ENCODE results near the gene PYROXD2.

PYROXD2 gene

GRCh38 chr10:98423691-98424120 is 8.7 kb upstream of the PYROXD2 start:
- Histone ChIP-seq H3K4me3 (ENCODE audit: extremely low read depth, insufficient read depth, low read length, poor library complexity, severe bottlenecking) (no peak overlapping the region), H3K36me3 (ENCODE audit: control insufficient read depth, insufficient read depth, low read length) (peaks cover 29% of the 10 kb centered on the region), H3K27ac (ENCODE audit: low read depth, low read length, severe bottlenecking) (no peak overlapping the region), H3K4me1 (ENCODE audit: control insufficient read depth, insufficient read depth, low read length, poor library complexity, severe bottlenecking) (no peaks in the 10 kb centered on the region), H3K9me3 (ENCODE audit: control insufficient read depth, low read length) (no peaks in the 10 kb centered on the region)
- 76 to 77% methylated on average over 9 of the region's 9 CpGs for WGBS, 2 experiments (ENCODE audit: insufficient coverage in 2 of 2)

DNA sequence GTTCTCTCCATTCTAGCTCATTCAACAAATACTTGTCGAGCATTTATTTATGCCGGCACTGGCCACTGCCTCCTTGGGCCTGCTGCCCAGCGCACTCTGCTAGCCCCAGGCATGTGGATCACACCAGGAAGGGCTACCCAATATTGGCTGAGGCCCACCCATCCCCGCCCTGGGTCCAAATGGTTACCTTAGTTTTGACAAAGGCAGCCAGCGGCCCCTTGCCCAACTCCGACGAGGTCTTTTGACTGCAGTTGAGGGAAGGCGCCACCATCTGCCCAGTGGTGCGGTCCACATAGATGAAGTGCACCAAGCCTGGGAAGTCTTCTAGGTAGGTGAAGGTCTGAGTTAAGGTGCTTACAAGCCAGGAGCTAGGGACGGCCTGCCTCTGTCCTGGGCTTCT is 7.2 kb upstream of the PYROXD2 start:
- H3K4me1 ChIP-seq (ENCODE audit: control insufficient read depth, insufficient read depth, low read length, poor library complexity, severe bottlenecking): no peaks in the 10 kb centered on the region
- no peak overlapping the region for H3K4me3 ChIP-seq (ENCODE audit: extremely low read depth, insufficient read depth, low read length, poor library complexity, severe bottlenecking)
- WGBS, 2 experiments (ENCODE audit: insufficient coverage in 2 of 2): 94 to 96% methylated on average over 7 to 9 of the region's 10 CpGs
- no peak overlapping the region for H3K27ac ChIP-seq (ENCODE audit: low read depth, low read length, severe bottlenecking)
- H3K9me3 ChIP-seq (ENCODE audit: control insufficient read depth, low read length): no peaks in the 10 kb centered on the region
- H3K36me3 ChIP-seq (ENCODE audit: control insufficient read depth, insufficient read depth, low read length): peaks cover 21% of the 10 kb centered on the region

DNA sequence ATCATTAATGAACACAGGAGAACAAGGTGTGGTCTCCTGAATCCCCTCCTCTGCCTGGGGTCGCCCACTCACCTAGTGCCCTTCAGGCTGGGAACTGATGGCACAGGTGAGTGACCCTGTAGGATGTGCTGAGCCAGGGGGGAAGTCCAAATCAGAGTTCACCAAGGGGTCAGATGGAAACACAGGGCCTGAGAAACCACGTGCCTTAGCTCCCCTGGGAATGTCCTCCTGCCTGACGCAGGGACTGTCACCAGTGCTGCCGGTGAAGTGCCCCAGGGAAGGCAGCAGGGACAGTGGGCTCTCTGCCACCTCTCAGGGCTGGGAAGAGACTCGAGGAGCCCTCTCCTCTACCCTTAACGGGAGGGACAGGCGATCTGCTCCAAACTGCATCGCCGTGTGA is 5.8 kb upstream of the PYROXD2 start:
- no peak overlapping the region for H3K27ac ChIP-seq (ENCODE audit: low read depth, low read length, severe bottlenecking)
- 95% methylated on average over 8 to 9 of the region's 9 CpGs for WGBS, 2 experiments (ENCODE audit: insufficient coverage in 2 of 2)
- H3K4me3 ChIP-seq (ENCODE audit: extremely low read depth, insufficient read depth, low read length, poor library complexity, severe bottlenecking): no peak overlapping the region
- H3K4me1 ChIP-seq (ENCODE audit: control insufficient read depth, insufficient read depth, low read length, poor library complexity, severe bottlenecking): peaks cover 1% of the 10 kb centered on the region
- no peaks in the 10 kb centered on the region for H3K9me3 ChIP-seq (ENCODE audit: control insufficient read depth, low read length)
- peaks cover 22% of the 10 kb centered on the region for H3K36me3 ChIP-seq (ENCODE audit: control insufficient read depth, insufficient read depth, low read length)

DNA sequence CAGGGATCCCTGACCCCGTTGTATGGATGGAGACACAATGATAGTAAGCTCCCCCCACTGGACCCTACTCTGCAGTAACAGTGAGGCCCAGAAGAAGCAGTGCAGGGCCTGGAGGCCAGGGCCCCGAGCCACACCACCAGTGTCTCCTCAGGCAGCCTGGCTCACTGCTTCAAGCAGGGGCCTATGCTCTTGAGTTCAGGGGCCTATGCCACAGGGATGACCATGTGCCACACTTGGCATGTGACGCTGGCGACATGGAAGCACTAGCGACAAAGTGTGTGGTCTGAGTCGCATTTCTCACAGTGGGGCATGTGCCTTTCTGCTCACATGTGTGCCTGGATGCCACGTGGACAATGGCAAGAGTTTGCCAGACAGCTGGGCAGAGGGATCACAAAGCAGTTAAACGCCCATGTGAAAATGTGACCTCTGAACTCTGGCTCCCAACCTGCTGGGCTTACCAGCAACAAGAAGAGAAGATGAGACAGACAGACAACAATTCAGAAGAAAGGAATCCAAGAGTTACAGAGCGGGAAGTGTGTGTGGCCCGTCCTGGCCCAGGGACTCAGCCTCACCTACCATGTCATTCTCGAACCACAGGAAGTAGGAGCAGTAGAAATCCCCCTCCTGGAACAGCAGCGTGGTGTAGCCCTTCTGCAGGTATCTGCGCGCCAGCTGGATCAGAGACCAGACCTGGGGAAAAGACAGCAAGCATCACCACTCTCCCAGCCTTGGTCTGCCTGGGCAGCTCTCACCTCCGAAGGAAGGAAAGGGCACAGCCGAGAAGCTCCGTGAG is 4.7 kb upstream of the PYROXD2 start:
- no peak overlapping the region for H3K4me3 ChIP-seq (ENCODE audit: extremely low read depth, insufficient read depth, low read length, poor library complexity, severe bottlenecking)
- 95 to 96% methylated on average over 15 to 16 of the region's 17 CpGs for WGBS, 2 experiments (ENCODE audit: insufficient coverage in 2 of 2)
- H3K9me3 ChIP-seq (ENCODE audit: control insufficient read depth, low read length): no peaks in the 10 kb centered on the region
- peaks cover 22% of the 10 kb centered on the region for H3K36me3 ChIP-seq (ENCODE audit: control insufficient read depth, insufficient read depth, low read length)
- no peak overlapping the region for H3K27ac ChIP-seq (ENCODE audit: low read depth, low read length, severe bottlenecking)
- peaks cover 8% of the 10 kb centered on the region for H3K4me1 ChIP-seq (ENCODE audit: control insufficient read depth, insufficient read depth, low read length, poor library complexity, severe bottlenecking)

- WGBS, 2 experiments (ENCODE audit: insufficient coverage in 2 of 2): 92 to 94% methylated on average over 14 to 18 of the region's 18 CpGs
- peaks cover 22% of the 10 kb centered on the region for H3K36me3 ChIP-seq (ENCODE audit: control insufficient read depth, insufficient read depth, low read length)
- H3K27ac ChIP-seq (ENCODE audit: low read depth, low read length, severe bottlenecking): no peak overlapping the region
- H3K4me3 ChIP-seq (ENCODE audit: extremely low read depth, insufficient read depth, low read length, poor library complexity, severe bottlenecking): no peak overlapping the region
- peaks cover 15% of the 10 kb centered on the region for H3K4me1 ChIP-seq (ENCODE audit: control insufficient read depth, insufficient read depth, low read length, poor library complexity, severe bottlenecking)
- no peaks in the 10 kb centered on the region for H3K9me3 ChIP-seq (ENCODE audit: control insufficient read depth, low read length)
Measured at GRCh38 chr10:98418665-98419468, 3.9 kb upstream of the PYROXD2 start.

GRCh38 chr10:98417973-98418664 is 3.1 kb upstream of the PYROXD2 start:
- Histone ChIP-seq H3K9me3 (ENCODE audit: control insufficient read depth, low read length) (no peaks in the 10 kb centered on the region), H3K27ac (ENCODE audit: low read depth, low read length, severe bottlenecking) (no peak overlapping the region), H3K4me3 (ENCODE audit: extremely low read depth, insufficient read depth, low read length, poor library complexity, severe bottlenecking) (no peak overlapping the region), H3K4me1 (ENCODE audit: control insufficient read depth, insufficient read depth, low read length, poor library complexity, severe bottlenecking) (peaks cover 15% of the 10 kb centered on the region), H3K36me3 (ENCODE audit: control insufficient read depth, insufficient read depth, low read length) (peaks cover 18% of the 10 kb centered on the region)
- WGBS, 2 experiments (ENCODE audit: insufficient coverage in 2 of 2): 92 to 94% methylated on average over 19 to 21 of the region's 21 CpGs

- no peak overlapping the region for H3K27ac ChIP-seq (ENCODE audit: low read depth, low read length, severe bottlenecking)
- 94% methylated on average over 16 to 17 of the region's 19 CpGs for WGBS, 2 experiments (ENCODE audit: insufficient coverage in 2 of 2)
- peaks cover 15% of the 10 kb centered on the region for H3K4me1 ChIP-seq (ENCODE audit: control insufficient read depth, insufficient read depth, low read length, poor library complexity, severe bottlenecking)
- H3K9me3 ChIP-seq (ENCODE audit: control insufficient read depth, low read length): no peaks in the 10 kb centered on the region
- H3K4me3 ChIP-seq (ENCODE audit: extremely low read depth, insufficient read depth, low read length, poor library complexity, severe bottlenecking): no peak overlapping the region
- H3K36me3 ChIP-seq (ENCODE audit: control insufficient read depth, insufficient read depth, low read length): peaks cover 15% of the 10 kb centered on the region
Measured at GRCh38 chr10:98417481-98417959, 2.5 kb upstream of the PYROXD2 start.

DNA sequence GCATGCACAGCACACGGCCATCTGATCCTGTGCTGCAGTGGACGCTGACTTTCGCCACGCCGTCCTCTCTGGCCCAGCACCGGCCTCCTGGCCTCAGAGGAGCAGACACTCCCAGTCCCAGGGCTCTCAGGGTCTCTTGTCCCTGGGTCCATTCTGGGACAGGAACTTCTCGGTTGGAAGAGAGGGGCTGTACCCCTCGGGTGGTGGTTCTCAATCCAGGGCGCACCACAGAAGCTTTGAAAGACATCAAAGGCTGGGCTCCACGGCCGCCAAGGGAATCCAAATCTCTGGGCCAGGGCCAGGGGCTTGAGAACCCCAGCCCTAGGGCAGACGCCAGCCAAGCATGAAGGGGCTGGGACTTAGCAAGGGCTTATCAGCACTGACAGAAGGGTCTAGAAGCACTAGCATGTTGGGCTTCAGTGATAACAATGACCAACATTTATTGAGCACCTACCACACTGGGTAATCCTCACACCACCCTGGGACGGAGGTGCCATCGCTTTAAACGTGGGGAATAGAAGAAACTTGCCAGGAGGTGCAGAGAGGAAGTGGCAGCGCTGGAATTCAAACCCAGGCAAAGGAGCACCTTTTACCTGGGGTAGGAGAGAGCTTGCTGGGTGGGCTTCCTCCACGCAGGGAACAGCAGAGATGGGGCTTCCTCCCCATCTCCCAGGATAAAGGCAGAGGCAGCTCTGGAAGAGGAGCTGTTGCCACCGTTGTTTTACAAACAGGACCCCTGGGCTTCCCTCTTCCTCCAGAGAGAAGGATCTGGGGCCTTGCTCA is 1.8 kb upstream of the PYROXD2 start:
- no peak overlapping the region for H3K27ac ChIP-seq (ENCODE audit: low read depth, low read length, severe bottlenecking)
- no peaks in the 10 kb centered on the region for H3K9me3 ChIP-seq (ENCODE audit: control insufficient read depth, low read length)
- H3K4me3 ChIP-seq (ENCODE audit: extremely low read depth, insufficient read depth, low read length, poor library complexity, severe bottlenecking): no peak overlapping the region
- H3K4me1 ChIP-seq (ENCODE audit: control insufficient read depth, insufficient read depth, low read length, poor library complexity, severe bottlenecking): peaks cover 15% of the 10 kb centered on the region
- 90 to 93% methylated on average over 15 to 16 of the region's 18 CpGs for WGBS, 2 experiments (ENCODE audit: insufficient coverage in 2 of 2)
- H3K36me3 ChIP-seq (ENCODE audit: control insufficient read depth, insufficient read depth, low read length): peaks cover 10% of the 10 kb centered on the region

DNA sequence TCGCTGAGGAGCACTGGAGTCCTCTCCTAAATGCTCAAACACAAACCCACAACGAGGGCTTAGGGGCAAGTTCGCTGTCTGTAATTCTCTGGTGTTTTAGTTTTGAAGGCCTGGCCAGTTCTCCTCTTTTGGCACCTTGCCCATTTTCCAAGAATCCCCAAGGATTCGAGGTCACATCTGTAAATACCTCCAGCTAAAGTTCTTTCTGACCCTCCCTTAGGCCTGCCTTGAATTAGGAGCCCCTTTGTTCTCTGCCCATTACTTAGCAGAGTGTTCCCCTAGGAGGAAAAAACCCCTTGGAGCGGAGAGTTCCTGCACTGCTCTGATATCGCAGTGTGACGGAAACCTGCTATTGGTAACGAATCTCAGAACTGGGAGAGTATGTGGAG is 743 bp upstream of the PYROXD2 start:
- Histone ChIP-seq H3K9me3 (ENCODE audit: control insufficient read depth, low read length) (no peaks in the 10 kb centered on the region), H3K4me3 (ENCODE audit: extremely low read depth, insufficient read depth, low read length, poor library complexity, severe bottlenecking) (no peak overlapping the region), H3K27ac (ENCODE audit: low read depth, low read length, severe bottlenecking) (peak overlapping the region; percentile 78), H3K4me1 (ENCODE audit: control insufficient read depth, insufficient read depth, low read length, poor library complexity, severe bottlenecking) (peaks cover 15% of the 10 kb centered on the region), H3K36me3 (ENCODE audit: control insufficient read depth, insufficient read depth, low read length) (peaks cover 10% of the 10 kb centered on the region)
- 58 to 79% methylated on average over 4 to 5 of the region's 8 CpGs for WGBS, 2 experiments (ENCODE audit: insufficient coverage in 2 of 2)

GRCh38 chr10:98414578-98414931 is 427 bp downstream of the PYROXD2 start:
- Histone ChIP-seq H3K4me3 (ENCODE audit: extremely low read depth, insufficient read depth, low read length, poor library complexity, severe bottlenecking) (peak overlapping the region; percentile 55), H3K9me3 (ENCODE audit: control insufficient read depth, low read length) (no peaks in the 10 kb centered on the region), H3K36me3 (ENCODE audit: control insufficient read depth, insufficient read depth, low read length) (peaks cover 6% of the 10 kb centered on the region), H3K4me1 (ENCODE audit: control insufficient read depth, insufficient read depth, low read length, poor library complexity, severe bottlenecking) (peaks cover 15% of the 10 kb centered on the region), H3K27ac (ENCODE audit: low read depth, low read length, severe bottlenecking) (peak overlapping the region; percentile 78)
- 22 to 23% methylated on average over 2 of the region's 3 CpGs for WGBS, 2 experiments (ENCODE audit: insufficient coverage in 2 of 2)
